ENCODE results near the gene HIGD1A.
"Not testable (repeated sequence)": the region's sequence is repeated elsewhere in the genome, so short reads cannot be mapped to it uniquely, and the experiment has no call there.

Gene HIGD1A

DNA sequence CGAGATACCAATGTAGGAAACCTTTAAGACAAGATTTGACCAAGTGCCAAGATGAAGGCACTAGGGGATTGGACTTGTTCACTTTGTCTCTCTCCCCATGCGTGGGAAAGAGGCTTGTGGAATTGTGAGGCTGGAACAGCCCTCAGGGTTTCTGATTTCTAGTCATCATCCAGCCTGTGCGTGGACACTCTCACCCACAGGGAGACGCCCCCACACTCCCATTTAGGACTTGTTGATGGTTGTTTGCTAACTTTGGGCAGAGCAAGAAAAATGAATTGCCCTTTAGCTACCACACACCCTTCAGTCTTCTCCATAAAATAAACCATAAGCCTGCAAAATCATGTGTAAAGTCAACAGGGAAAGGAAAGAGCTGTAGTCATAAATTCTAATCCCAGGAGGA lies 23.4 kb upstream of the HIGD1A start:
- DNase-seq: no peak

DNA sequence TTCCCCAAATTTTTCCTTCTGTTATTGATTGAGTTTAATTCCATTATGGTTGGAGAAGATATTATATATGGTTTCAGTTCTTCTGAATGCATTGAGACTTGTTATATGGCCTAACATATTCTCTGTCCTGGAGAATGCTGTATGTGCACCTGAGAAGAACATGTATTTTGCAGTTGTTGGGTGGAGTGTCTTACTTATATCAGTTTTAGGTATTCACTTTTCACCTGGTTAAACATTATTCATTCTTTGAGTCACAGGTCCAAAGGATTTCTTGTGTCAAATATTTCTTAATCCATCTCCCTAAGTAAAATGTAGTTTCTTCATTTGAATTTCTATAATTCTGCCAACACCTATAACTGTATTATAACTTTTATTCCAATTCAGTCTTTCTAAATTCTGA lies 22.7 kb upstream of the HIGD1A start:
- DNase-seq: no peak

DNA sequence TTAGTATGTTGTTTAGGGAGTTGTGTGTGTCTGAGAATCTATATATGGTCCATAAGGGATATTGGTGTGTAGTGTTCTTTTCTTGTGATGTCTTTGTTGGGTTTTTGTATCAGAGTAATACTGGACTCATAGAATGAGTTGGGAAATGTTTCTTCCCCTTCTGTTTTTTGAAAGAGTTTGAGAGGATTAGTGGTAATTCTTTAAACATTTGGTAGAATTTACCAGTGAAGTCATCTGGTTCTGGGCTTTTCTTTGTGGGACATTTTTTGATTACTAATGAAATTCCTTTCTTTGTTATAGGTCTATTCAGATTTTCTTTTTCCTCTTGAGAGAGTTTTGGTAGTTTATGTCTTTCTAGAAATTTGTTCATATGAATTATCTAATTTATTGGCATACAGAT lies 21.9 kb upstream of the HIGD1A start:
- no peak for DNase-seq

GRCh38 chr3:42823351-42823750 lies 19.1 kb upstream of the HIGD1A start:
- DNase-seq: no peak

DNA sequence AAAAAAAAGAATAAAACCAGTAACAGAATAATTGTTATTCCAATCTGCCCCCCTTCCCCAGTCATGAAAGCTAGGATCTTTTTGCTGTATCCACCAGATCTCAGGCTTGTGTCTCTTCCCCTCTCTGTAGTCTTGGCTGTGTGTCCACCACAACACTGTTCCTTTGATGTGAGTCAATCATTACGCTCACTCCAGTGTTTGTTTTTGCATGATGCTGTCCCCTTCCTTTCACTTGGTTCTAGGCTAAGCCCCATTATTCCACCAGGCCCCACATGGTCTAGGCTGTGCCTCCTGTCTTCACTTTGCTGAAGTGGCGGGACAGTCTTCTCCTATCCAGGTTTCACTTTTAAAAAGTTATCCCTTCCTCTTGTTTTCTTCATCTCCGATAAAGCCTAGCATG lies 18.5 kb upstream of the HIGD1A start:
- no peak for DNase-seq

DNA sequence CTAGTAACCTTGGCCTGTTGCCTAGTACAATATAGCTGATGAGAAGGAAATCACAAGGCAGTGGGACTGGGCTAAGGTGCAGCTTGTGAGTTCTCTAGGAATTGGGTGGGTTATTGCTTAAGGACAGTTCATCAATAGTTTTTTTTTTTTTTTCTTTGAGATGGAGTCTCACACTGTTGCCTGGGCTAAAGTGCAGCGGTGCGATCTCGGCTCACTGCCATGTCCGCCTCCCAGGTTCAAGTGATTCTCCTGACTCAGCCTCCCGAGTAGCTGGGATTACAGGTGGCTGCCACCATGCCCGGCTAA lies 16.4 kb upstream of the HIGD1A start:
- DNase-seq: no peak

DNA sequence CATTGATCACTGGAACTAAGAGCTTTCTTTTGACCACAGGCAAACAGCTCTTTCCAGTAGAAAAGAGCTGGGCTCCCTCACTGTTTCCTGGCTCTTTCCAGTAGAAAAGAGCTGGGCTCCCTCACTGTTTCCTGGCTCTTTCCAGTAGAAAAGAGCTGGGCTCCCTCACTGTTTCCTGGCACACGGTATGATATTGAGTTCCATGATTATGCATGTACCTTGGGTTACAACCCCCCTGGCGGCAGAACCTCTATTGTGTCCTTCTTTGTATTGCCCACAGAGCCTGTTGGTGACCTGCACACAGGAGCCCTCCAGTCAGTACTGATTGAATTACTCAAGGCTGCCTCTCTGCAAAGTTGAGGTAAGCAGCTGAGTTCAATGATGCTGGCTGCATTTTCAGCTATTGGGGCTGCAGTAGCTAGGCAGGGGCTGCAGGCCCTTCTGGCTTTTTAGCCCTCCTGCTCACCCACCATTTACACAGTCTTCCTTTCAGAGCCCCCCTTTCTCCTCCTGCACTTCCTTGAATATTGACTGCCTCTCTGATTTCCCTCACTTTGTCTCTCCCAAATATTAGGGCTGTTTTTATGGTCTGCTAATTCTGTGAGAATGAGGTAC lies 15.2 kb upstream of the HIGD1A start:
- DNase-seq: peak; percentile 59

DNA sequence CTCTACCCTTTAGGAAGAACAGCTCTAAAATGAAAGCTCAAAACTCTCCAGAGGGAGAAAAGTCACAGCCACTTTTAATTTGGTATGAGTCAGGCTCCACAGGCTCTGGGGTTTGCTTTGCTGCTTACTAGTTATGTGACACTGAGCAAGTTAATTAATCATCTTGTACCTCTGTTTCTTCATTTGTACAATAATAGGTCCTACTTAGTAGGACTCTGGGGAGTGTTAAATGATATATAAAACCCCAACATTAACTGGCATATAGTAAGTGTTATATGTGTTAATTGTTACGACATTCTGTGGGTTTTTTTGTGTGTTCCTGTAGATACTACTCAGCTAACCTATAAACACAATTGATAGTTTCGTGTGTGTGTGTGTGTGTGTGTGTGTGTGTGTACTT lies 11.5 kb upstream of the HIGD1A start:
- DNase-seq: no peak

DNA sequence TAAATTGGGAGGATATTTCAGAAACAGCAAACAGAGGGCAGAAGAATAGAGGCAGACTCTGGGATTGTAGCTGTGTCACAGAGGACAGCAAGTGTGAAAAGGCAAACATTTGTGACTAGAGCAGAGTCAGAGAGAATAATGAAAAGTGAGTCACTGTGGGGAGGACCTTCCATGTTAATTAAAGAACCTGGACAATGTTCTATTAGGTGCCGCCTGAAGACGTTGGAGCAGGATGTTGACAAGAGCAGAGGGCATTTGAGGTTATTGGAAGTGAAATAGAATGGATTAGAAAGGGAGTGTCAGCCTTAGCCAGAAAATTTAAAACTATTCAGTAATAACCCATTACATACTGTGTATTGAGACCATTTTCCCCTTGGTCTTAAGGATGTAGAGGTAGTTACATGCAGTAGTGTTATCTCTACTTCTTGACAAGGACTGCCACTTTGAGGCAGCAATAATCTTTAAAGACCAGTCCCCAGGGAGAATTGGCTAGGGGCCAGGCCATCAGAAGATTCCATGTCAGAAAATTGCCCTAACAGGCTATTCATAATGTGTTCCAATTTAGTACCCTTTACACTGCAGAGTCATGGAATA lies 10.7 kb upstream of the HIGD1A start:
- DNase-seq: no peak

DNA sequence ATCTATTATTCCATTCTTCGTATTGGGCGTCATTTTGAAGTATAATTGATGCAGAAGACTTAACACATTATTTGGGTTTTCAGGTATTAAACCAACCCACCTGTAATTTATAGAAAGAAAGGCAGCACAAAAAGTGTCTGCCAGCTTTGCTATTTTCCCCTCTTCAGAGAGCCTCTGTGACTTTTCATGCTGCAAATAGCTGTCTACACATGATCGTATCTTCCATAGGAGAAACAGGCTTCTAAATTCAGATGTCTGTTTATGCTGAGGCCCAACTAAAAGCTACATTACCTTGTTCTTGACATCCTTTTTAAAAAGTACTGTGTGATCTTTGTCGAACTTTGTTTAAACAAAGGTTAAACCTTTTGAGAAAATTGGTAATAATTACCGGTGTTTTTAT lies 10.0 kb upstream of the HIGD1A start:
- DNase-seq: no peak

DNA sequence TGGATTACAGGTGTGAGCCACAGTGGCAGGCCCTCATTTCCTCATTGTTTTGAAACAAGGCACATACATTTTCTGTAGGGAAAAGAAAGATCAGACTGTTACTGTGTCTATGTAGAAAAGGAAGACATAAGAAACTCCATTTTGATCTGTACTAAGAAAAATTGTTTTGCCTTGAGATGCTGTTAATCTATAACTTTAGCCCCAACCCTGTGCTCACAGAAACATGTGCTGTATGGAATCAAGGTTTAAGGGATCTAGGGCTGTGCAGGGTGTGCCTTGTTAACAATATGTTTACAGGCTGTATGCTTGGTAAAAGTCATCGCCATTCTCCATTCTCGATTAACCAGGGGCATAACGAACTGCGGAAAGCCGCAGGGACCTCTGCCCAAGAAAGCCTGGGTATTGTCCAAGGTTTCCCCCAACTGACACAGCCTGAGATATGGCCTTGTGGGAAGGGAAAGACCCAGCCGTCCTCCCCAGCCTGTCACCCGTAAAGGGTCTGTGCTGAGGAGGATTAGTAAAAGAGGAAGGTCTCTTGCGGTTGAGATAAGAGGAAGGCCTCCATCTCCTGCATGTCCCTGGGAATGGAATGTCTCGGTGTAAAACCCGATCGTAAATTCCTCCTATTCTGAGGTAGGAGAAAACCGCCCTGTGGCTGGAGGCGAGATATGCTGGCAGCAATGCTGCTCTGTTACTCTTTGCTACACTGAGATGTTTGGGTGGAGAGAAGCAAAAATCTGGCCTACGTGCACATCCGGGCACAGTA lies 7.0 kb upstream of the HIGD1A start:
- DNase-seq: not testable (repeated sequence)

GRCh38 chr3:42810706-42811105 lies 6.4 kb upstream of the HIGD1A start:
- not testable (repeated sequence) for DNase-seq

GRCh38 chr3:42809202-42809601 lies 4.9 kb upstream of the HIGD1A start, which contains the start of gene ACKR2:
ACKR2 (plus strand) TSS chr3:42809445; CDS start chr3:42864503, 55,058 bp downstream.
- no peak for DNase-seq

DNA sequence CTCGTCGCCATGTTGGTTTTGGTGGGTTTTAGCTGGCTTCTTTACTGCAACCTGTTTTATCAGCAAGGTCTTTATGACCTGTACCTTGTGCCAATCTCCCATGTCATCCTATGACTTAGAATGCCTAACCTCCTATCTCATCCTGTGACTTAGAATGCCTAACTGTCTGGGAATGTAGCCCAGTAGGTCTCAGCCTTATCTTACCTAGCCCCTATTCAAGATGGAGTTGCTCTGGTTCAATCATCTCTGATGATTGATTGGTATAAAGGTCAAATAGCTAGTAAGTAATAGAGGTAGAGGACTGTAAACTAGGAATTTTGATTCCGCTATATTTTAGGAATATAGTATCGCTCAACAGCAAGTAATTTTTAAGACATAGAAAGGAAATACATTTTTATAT lies 3.6 kb upstream of the HIGD1A start:
- no peak for DNase-seq

DNA sequence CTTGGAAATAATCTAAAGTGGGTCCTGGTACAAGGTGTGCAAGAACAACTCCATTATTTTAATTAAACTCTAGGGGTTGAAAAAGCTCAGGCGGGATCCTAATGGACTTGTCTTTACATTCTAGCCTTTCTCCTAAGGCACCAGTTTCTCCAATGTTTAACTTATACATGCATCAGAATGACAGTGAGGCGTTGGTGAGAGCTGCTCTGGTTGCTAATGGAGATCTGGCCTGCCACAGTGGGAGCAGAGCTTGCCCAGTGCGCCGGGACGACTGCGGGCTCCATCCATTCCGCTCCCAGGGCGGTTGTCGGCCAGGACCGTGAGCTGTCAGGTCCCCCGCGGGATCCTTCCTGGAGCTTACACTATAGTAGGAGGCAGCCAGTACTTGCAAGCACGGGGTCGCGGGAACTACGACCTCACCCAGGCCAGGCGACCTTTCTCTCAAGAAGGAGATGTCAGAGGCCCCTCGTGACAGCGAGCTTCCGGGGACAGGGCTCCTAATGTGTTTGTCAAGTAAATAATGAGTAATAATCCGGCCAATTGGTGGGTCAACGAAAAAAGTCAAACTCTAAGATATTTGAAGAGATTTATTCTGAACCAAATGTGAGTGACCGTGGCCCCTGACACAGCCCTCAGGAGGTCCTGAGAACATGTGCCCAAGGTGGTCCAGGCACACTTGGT lies 991 bp upstream of the HIGD1A start:
- no peak for DNase-seq

DNA sequence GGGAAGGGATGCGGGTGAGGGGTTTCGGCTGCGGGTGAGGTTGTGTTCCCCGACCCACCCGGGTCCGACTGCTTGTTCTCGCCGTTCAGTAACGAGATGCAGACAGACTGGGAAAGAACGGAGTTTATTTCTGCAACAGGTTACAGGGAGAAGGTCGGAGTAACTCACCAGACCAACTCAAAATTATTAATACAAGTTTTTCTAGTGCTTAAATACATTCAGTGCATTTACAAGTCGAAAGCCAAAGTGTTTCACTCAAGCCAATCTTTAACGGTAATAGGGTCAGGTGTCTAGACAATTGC lies 492 bp upstream of the HIGD1A start:
- no peak for DNase-seq

- no peak for DNase-seq
Observed at GRCh38 chr3:42803414-42804105, 730 bp downstream of the HIGD1A start.

DNA sequence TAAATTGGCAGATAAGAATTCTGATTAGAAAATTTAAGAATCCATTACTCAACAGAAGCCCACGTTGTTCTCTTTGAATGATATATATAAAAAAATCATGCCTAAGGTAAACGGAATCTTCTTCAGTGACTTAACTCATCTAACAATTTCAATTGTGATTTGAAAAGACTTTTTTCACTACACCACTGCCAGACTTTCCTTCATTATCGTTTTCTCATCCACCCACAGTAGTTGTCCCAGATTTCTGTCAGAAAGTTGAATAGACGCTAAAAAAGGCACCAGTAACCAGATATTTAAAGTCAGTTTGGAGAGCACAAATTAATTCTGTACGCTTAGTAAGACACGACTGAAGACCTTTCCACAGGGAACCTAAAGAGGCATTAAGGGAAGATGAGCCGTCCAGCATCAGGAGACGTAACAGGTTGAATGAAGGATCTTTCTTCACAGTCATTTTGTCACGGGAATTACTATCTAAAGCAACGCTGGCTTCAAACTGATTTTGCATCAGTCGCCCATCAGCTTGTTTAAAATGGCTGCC lies 1.3 kb downstream of the HIGD1A start:
- DNase-seq: no peak

GRCh38 chr3:42801784-42802183 lies 2.5 kb downstream of the HIGD1A start:
- DNase-seq: no peak

DNA sequence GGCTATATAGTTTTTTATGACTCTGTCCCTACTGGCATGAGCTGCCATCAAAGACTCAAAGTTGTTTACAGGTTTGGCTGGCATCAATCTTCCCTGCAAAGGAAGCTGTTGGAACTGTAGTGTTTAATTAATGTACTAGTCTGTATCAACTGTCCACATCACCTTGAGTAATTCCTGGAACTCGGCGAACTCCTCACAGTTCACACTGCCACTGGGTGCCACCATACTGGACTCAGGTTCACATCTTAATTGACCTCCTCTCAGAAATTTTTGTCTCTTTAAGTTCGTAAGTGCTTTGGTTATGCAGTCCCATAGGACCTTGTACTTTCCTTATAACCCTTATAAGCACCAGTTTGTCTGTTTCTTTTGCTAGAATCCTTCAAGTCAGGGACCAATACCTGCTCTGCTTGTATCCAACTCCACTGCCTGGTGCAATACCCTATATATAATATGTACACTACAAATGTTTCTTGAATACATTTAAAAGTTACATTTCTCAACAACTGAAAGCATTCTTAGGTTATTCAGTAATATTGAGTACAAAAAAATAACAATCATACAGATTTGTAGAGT lies 3.2 kb downstream of the HIGD1A start:
- no peak for DNase-seq

DNA sequence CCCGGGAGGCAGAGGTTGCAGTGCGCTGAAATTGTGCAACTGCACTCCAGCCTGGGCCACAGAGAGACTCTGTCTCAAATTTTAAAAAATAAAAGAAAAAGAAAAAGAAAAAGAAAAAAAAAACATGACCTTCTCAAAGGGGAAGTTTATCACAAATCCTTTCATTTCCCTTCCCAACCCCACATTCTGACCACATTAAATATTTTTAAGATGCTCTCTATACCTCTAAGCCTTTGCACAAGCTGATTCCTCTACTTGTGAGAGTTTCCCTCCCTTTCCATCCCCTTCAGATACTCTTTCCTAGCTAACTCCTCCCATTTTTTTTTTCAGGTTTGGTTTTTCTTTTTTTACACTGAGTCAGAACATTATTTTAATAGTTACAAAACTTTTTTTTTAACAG lies 4.0 kb downstream of the HIGD1A start:
- no peak for DNase-seq

DNA sequence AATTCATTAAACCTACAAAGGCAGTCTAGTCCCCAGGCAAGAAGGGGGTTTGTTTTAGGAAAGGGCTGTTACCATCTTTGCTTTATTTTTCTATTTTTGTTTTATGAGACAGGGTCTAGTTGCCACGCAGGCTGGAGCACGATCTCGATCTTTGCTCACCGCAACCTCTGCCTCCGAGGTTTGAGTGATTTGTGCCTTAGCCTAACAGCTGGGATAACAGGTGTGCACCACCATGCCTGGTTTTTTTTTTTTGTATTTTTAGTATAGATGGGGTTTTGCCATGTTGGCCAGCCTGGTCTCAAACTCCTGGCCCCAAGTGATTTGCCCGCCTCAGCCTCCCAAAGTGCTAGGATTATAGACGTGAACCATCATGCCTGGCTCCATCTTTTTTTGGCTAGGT lies 4.9 kb downstream of the HIGD1A start:
- DNase-seq: no peak

DNA sequence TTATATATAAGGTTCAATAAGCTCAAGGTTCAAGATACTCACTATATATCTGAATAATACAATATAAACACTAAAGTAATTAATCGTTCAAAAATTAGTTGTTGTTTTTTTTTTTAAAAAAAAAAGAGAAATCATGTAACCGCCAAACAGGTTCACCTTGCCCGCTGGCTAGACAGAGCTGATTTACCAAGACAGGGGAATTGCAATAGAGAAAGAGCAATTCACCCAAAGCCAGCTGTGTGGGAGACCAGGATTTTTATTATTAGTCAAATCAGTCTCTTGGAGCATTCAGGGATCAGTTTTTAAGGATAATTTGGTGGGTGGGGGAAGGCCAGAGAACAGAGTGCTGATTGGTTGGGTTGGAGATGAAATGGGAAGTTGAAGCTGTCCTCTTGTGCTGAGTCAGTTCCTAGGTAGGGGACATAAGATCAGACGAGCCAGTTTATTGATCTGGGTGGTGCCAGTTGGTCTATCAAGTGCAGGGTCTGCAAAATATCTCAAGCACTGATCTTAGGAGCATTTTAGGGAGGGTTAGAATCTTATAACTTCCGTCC lies 7.9 kb downstream of the HIGD1A start:
- no peak for DNase-seq

All from NCI-H446 treated with DMSO at 0.1 percent for 48 hours (cell line).